ENCODE results near the gene MAP2K5.

GRCh38 chr15:67807836-67808235 is 265.3 kb downstream of the MAP2K5 start:
- TF ChIP-seq POLR2AphosphoS5 (IDR thresholded peaks at IDR 0.05) = no peak
- TF ChIP-seq CTCF (IDR thresholded peaks at IDR 0.05) = no peak
- TF ChIP-seq POLR2A (IDR thresholded peaks at IDR 0.05) = no peak
- no peak for TF ChIP-seq EP300 (IDR thresholded peaks at IDR 0.05)
